HEK293 (cell line): ENCODE data around the gene ZNF227.

Experiments
- CTCF ChIA-PET: fragments of 350-600 bp; formaldehyde crosslinking; extraction: SDS; loops from one replicate; lab custom pipeline; 2021; ENCODE audit warnings: antibody characterized with exemption; lab: Yijun Ruan, JAX
- POLR2A ChIA-PET: fragments of 300-600 bp; formaldehyde crosslinking; extraction: SDS; loops from one replicate; lab custom pipeline; 2020; ENCODE audit warnings: antibody characterized with exemption, inconsistent platforms; lab: Yijun Ruan, JAX
- H3K27ac ChIP-seq: fragments of 200-500 bp; sonication (Bioruptor generic); 2 replicates; pipeline ENCODE4 v1.5.1; 2014; ENCODE audit warnings: low read depth, low read length, control low read depth, inconsistent platforms; ENCODE audit errors: extremely low read depth
- H3K36me3 ChIP-seq, 2 experiments: fragments of 200-500 bp in 1 of 2; sonication (Bioruptor generic) in 1 of 2; 1 replicate in 1 of 2; 2 replicates in 1 of 2; pipeline ENCODE4 v1.5.1; 2014 to 2017; ENCODE audit warnings: inconsistent platforms in 2 of 2, low read length in 2 of 2; ENCODE audit not compliant: control insufficient read depth in 2 of 2, insufficient read depth in 1 of 2
- H3K4me1 ChIP-seq: fragments of 200-500 bp; sonication (Bioruptor generic); 2 replicates; pipeline ENCODE4 v1.5.1; 2014; ENCODE audit warnings: mild to moderate bottlenecking, low read length, inconsistent platforms; ENCODE audit not compliant: control insufficient read depth, insufficient read depth
- H3K4me3 ChIP-seq: 2 replicates; pipeline ENCODE4 v1.5.1; 2011; ENCODE audit warnings: low read depth, mild to moderate bottlenecking, control low read depth, low read length, moderate library complexity
- H3K9me3 ChIP-seq: fragments of 200-500 bp; sonication (Bioruptor generic); 2 replicates; pipeline ENCODE4 v1.5.1; 2014; ENCODE audit warnings: low read depth, low read length, inconsistent platforms; ENCODE audit not compliant: control insufficient read depth, insufficient read depth
- ATF2 ChIP-seq: fragments of 450-650 bp; formaldehyde crosslinking; IDR thresholded peaks from 2 replicates; pipeline ENCODE4 v1.5.1; 2016; ENCODE audit warnings: missing biosample characterization, missing genetic modification characterization, low read depth
- BCL11A ChIP-seq: fragments of 450-650 bp; formaldehyde crosslinking; IDR thresholded peaks from 2 replicates; pipeline ENCODE4 v1.5.1; 2016; ENCODE audit warnings: low read depth, missing biosample characterization, missing genetic modification characterization
- BCL6B ChIP-seq: fragments of 450-650 bp; formaldehyde crosslinking; IDR thresholded peaks from 2 replicates; pipeline ENCODE4 v1.5.1; 2017; ENCODE audit warnings: missing biosample characterization, missing genetic modification characterization
- GLI4 ChIP-seq: fragments of 450-650 bp; formaldehyde crosslinking; IDR thresholded peaks from 2 replicates; pipeline ENCODE4 v1.5.1; 2016; ENCODE audit warnings: missing biosample characterization, missing genetic modification characterization
- HIC1 ChIP-seq: fragments of 450-650 bp; formaldehyde crosslinking; IDR thresholded peaks from 2 replicates; pipeline ENCODE4 v1.5.1; 2016; ENCODE audit warnings: missing biosample characterization, missing genetic modification characterization
- HOXA7 ChIP-seq: sonication (generic); formaldehyde crosslinking; IDR thresholded peaks from 2 replicates; pipeline ENCODE4 v1.8.1; 2022; ENCODE audit warnings: missing genetic modification reagents, borderline replicate concordance
- KLF9 ChIP-seq: fragments of 450-650 bp; formaldehyde crosslinking; IDR thresholded peaks from 2 replicates; pipeline ENCODE4 v1.5.1; 2016; ENCODE audit warnings: missing biosample characterization, missing genetic modification characterization, low read depth
- MEIS1 ChIP-seq: sonication (generic); formaldehyde crosslinking; IDR thresholded peaks from 2 replicates; pipeline ENCODE4 v1.8.1; 2022; ENCODE audit warnings: missing genetic modification reagents, mild to moderate bottlenecking, borderline replicate concordance
- OSR2 ChIP-seq: fragments of 450-650 bp; formaldehyde crosslinking; IDR thresholded peaks from 2 replicates; pipeline ENCODE4 v1.5.1; 2016; ENCODE audit warnings: missing biosample characterization, missing genetic modification characterization
- REPIN1 ChIP-seq: fragments of 450-650 bp; formaldehyde crosslinking; IDR thresholded peaks from 2 replicates; pipeline ENCODE4 v1.5.1; 2017; ENCODE audit warnings: missing biosample characterization, missing genetic modification characterization, low read depth
- WT1 ChIP-seq: fragments of 450-650 bp; formaldehyde crosslinking; IDR thresholded peaks from 2 replicates; pipeline ENCODE4 v1.5.1; 2016; ENCODE audit warnings: missing biosample characterization, missing genetic modification characterization
- ZBTB20 ChIP-seq: fragments of 450-650 bp; formaldehyde crosslinking; IDR thresholded peaks from 2 replicates; pipeline ENCODE4 v1.5.1; 2016; ENCODE audit warnings: missing biosample characterization, missing genetic modification characterization
- ZBTB7A ChIP-seq: fragments of 450-650 bp; formaldehyde crosslinking; IDR thresholded peaks from 2 replicates; pipeline ENCODE4 v1.5.1; 2016; ENCODE audit warnings: low read depth, missing biosample characterization, missing genetic modification characterization
- ZNF10 ChIP-seq: fragments of 450-650 bp; formaldehyde crosslinking; IDR thresholded peaks from 2 replicates; pipeline ENCODE4 v1.5.1; 2017; ENCODE audit warnings: missing biosample characterization, missing genetic modification characterization
- ZNF202 ChIP-seq: fragments of 450-650 bp; formaldehyde crosslinking; IDR thresholded peaks from 2 replicates; pipeline ENCODE4 v1.5.1; 2016; ENCODE audit warnings: missing biosample characterization, missing genetic modification characterization, borderline replicate concordance
- ZNF223 ChIP-seq: fragments of 450-650 bp; formaldehyde crosslinking; IDR thresholded peaks from 2 replicates; pipeline ENCODE4 v1.5.1; 2016; ENCODE audit warnings: missing biosample characterization, missing genetic modification characterization
- ZNF23 ChIP-seq: fragments of 450-650 bp; formaldehyde crosslinking; IDR thresholded peaks from 2 replicates; pipeline ENCODE4 v1.5.1; 2016; ENCODE audit warnings: missing biosample characterization, missing genetic modification characterization, borderline replicate concordance
- ZNF302 ChIP-seq: fragments of 450-650 bp; formaldehyde crosslinking; IDR thresholded peaks from 2 replicates; pipeline ENCODE4 v1.5.1; 2016; ENCODE audit warnings: missing biosample characterization, missing genetic modification characterization, low read depth
- ZNF311 ChIP-seq: fragments of 450-650 bp; formaldehyde crosslinking; IDR thresholded peaks from 2 replicates; pipeline ENCODE4 v1.5.1; 2017; ENCODE audit warnings: missing biosample characterization, missing genetic modification characterization, borderline replicate concordance
- ZNF324 ChIP-seq: fragments of 450-650 bp; formaldehyde crosslinking; IDR thresholded peaks from 2 replicates; pipeline ENCODE4 v1.5.1; 2016; ENCODE audit warnings: missing biosample characterization, missing genetic modification characterization
- ZNF362 ChIP-seq: fragments of 450-650 bp; formaldehyde crosslinking; IDR thresholded peaks from 2 replicates; pipeline ENCODE4 v1.5.1; 2016; ENCODE audit warnings: missing biosample characterization, missing genetic modification characterization
- ZNF37A ChIP-seq: fragments of 450-650 bp; IDR thresholded peaks from 2 replicates; pipeline ENCODE4 v1.5.1; 2018; ENCODE audit warnings: missing biosample characterization, missing genetic modification characterization
- ZNF48 ChIP-seq: fragments of 450-650 bp; formaldehyde crosslinking; IDR thresholded peaks from 2 replicates; pipeline ENCODE4 v1.5.1; 2016; ENCODE audit warnings: missing biosample characterization, missing genetic modification characterization
- ZNF544 ChIP-seq: fragments of 450-650 bp; formaldehyde crosslinking; IDR thresholded peaks from 2 replicates; pipeline ENCODE4 v1.5.0; 2017; ENCODE audit warnings: missing biosample characterization, missing genetic modification characterization
- ZNF560 ChIP-seq: fragments of 450-650 bp; formaldehyde crosslinking; IDR thresholded peaks from 2 replicates; pipeline ENCODE4 v1.5.1; 2017; ENCODE audit warnings: missing biosample characterization, missing genetic modification characterization, borderline replicate concordance
- ZNF580 ChIP-seq: fragments of 450-650 bp; formaldehyde crosslinking; IDR thresholded peaks from 2 replicates; pipeline ENCODE4 v1.5.1; 2016; ENCODE audit warnings: missing biosample characterization, missing genetic modification characterization
- ZNF585B ChIP-seq: fragments of 450-650 bp; formaldehyde crosslinking; IDR thresholded peaks from 2 replicates; pipeline ENCODE4 v1.5.1; 2016; ENCODE audit warnings: missing biosample characterization, missing genetic modification characterization
- ZNF596 ChIP-seq: fragments of 450-650 bp; IDR thresholded peaks from 2 replicates; pipeline ENCODE4 v1.5.0; 2018; ENCODE audit warnings: missing biosample characterization, mild to moderate bottlenecking, missing genetic modification characterization, moderate library complexity
- ZNF629 ChIP-seq: fragments of 450-650 bp; formaldehyde crosslinking; IDR thresholded peaks from 2 replicates; pipeline ENCODE4 v1.5.1; 2017; ENCODE audit warnings: missing biosample characterization, missing genetic modification characterization
- ZNF791 ChIP-seq: fragments of 450-650 bp; formaldehyde crosslinking; IDR thresholded peaks from 2 replicates; pipeline ENCODE4 v1.5.1; 2016; ENCODE audit warnings: missing biosample characterization, missing genetic modification characterization
- ZNF792 ChIP-seq: fragments of 450-650 bp; formaldehyde crosslinking; IDR thresholded peaks from 2 replicates; pipeline ENCODE4 v1.5.1; 2016; ENCODE audit warnings: missing biosample characterization, missing genetic modification characterization

The ZNF227 gene

GRCh38 chr19:44164327-44164672 lies 48.0 kb upstream of the ZNF227 start (continued):
- TF ChIP-seq HIC1 (no peak), ATF2 (tag by site-specific recombination) (no peak), ZNF580 (no peak), ZNF792 (tag by site-specific recombination) (no peak), ZNF791 (0 out of 2 replicates have a peak, but pooled peaks have one; percentile 8), GLI4 (tag by site-specific recombination) (no peak)

GRCh38 chr19:44164673-44165512 lies 47.4 kb upstream of the ZNF227 start, which contains the start of gene ZNF226:
TSS of gene ZNF226 (plus strand) at chr19:44165100. CDS start at chr19:44170081, 4,981 bp downstream.
- Histone ChIP-seq H3K4me3 (peak within 1 kb of the TSS; percentile 57), H3K36me3 (peaks cover 39 to 49% of the 10 kb centered on the region in 2 experiments), H3K9me3 (peaks cover 23% of the 10 kb centered on the region), H3K27ac (peak within 1 kb of the TSS; percentile 73), H3K4me1 (peaks cover 32% of the 10 kb centered on the region)
- POLR2A ChIA-PET: interaction anchor here (0.6 to 6.4 kb wide), 41 partner anchors 10 to 1606 kb away, joined by 3 to 143 read pairs (median 6); partner anchors contain the start of genes PVR, ZNF180, ZNF221 and ZNF223
- CTCF ChIA-PET: interaction anchor here (0.6 to 1.2 kb wide), 14 partner anchors 26 to 863 kb away, joined by 3 to 6 read pairs (median 3); partner anchors contain the start of gene ZNF227
- TF ChIP-seq ZNF48 (tag by site-specific recombination): no peak
- no peak for TF ChIP-seq ZNF23 (tag by site-specific recombination)
- peak; percentile 99 for TF ChIP-seq REPIN1 (tag by site-specific recombination)
- TF ChIP-seq ZNF10 (tag by site-specific recombination): peak; percentile 52; the same call in 1 of the 2 replicates
- no peak for TF ChIP-seq ZNF560 (tag by site-specific recombination)
- peak; percentile 53; the same call in 1 of the 2 replicates for TF ChIP-seq ZNF324 (tag by site-specific recombination)
- peak; percentile 52 for TF ChIP-seq KLF9 (tag by site-specific recombination)
- TF ChIP-seq BCL6B (tag by site-specific recombination): no peak
- TF ChIP-seq ZNF629 (tag by site-specific recombination): peak; percentile 93
- TF ChIP-seq MEIS1: no peak
- no peak for TF ChIP-seq ZNF362 (tag by site-specific recombination)
- no peak for TF ChIP-seq ZNF37A (tag by site-specific recombination)
- peak; percentile 35; the same call in 1 of the 2 replicates for TF ChIP-seq WT1
- no peak for TF ChIP-seq ZNF544 (tag by site-specific recombination)
- no peak for TF ChIP-seq ZNF202 (tag by site-specific recombination)
- TF ChIP-seq ZNF585B (tag by site-specific recombination): no peak
- no peak for TF ChIP-seq BCL11A (tag by site-specific recombination)
- TF ChIP-seq ZBTB7A (tag by site-specific recombination): no peak; the same call in 1 of the 2 replicates
- TF ChIP-seq ZNF311 (tag by site-specific recombination): no peak
- peak; percentile 98 for TF ChIP-seq ZBTB20 (tag by site-specific recombination)
- TF ChIP-seq ZNF792 (tag by site-specific recombination): peak; percentile 63; the same call in 1 of the 2 replicates
- TF ChIP-seq HOXA7 (CRISPR knock-in tag): no peak
- no peak for TF ChIP-seq ZNF223
- TF ChIP-seq OSR2: peak; percentile 81; the same call in 1 of the 2 replicates
- no peak for TF ChIP-seq ZNF596 (tag by site-specific recombination)
- TF ChIP-seq ZNF302: no peak
